Measurements from ENCODE around the gene FARP1. TPM values are rescaled to one million over a fixed set of nuclear protein-coding genes. Genes with fewer than 3 reads are reported as not detected.

Gene FARP1
- total RNA-seq, 1 donor from 2014 or later = 128 TPM

DNA sequence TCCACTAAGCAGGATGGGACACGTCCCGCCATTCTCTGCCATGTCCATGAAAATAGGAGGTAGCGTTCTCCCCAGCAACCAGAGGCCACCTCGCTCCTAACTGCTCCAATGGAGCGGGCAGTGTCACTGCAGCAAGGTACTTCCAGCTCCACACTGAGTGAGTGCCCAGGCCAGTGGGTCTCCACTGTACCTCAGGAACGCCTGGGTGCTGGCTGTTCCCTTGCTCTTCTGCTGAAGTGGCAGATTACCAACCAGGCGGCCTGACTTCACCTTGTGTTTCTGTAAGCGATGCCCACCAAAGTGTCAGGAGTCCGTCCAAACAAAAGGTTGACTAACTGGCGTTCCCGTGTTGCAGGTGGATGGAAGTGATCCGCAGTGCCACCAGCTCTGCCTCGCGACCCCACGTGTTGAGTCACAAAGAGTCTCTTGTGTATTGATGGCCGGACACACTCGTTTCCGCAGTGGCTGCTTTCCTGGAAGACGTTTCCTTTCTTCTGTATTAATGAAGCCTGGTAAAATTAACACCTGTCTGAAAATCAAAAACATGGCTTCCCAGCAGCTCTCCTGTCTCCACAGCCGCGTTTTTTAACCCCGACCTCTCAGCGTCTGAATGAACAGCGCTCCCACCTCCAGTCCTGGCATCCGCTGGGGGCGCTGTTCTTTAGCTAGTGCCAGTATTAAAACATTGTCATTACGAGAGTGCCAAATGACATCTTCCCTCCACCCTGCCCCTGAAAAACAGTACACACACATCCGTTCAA, 305.2 kb downstream of the FARP1 start:
- peaks cover 22% of the 10 kb centered on the region for H3K36me3 Mint-ChIP-seq (ENCODE audit: low read depth, unreplicated experiment)
- no peaks in the 10 kb centered on the region for H3K9me3 Mint-ChIP-seq (ENCODE audit: unreplicated experiment)
- peak; percentile 12 for DNase-seq (ENCODE audit: low read depth)
- H3K4me3 ChIP-seq (ENCODE audit: insufficient read depth, low read depth, low read length) = no peak overlapping the region
- no peaks in the 10 kb centered on the region for H3K79me2 ChIP-seq (ENCODE audit: insufficient read depth, low read length)
- H3K27me3 Mint-ChIP-seq (ENCODE audit: low read depth, unreplicated experiment) = no peaks in the 10 kb centered on the region
- H3K36me3 ChIP-seq (ENCODE audit: insufficient read depth, low read length) = peaks cover 20% of the 10 kb centered on the region
- H3K27me3 ChIP-seq (ENCODE audit: insufficient read depth, low read length) = no peaks in the 10 kb centered on the region
- peaks cover 46% of the 10 kb centered on the region for H4K20me1 ChIP-seq (ENCODE audit: insufficient read depth, low read length)
- H3K27ac Mint-ChIP-seq (ENCODE audit: unreplicated experiment) = no peak overlapping the region
- no peak overlapping the region for H3K27ac ChIP-seq (ENCODE audit: low read depth, low read length)
- H3K4me1 Mint-ChIP-seq (ENCODE audit: low read depth, unreplicated experiment) = peaks cover 41% of the 10 kb centered on the region
- no peak overlapping the region for H3K4me2 ChIP-seq (ENCODE audit: low read length)
- no peak overlapping the region for H2AFZ ChIP-seq (ENCODE audit: low read depth, low read length)
- TF ChIP-seq EZH2 (IDR thresholded peaks at IDR 0.05; ENCODE audit: insufficient read depth, low read length) = no peak
- TF ChIP-seq, protein P1, sequence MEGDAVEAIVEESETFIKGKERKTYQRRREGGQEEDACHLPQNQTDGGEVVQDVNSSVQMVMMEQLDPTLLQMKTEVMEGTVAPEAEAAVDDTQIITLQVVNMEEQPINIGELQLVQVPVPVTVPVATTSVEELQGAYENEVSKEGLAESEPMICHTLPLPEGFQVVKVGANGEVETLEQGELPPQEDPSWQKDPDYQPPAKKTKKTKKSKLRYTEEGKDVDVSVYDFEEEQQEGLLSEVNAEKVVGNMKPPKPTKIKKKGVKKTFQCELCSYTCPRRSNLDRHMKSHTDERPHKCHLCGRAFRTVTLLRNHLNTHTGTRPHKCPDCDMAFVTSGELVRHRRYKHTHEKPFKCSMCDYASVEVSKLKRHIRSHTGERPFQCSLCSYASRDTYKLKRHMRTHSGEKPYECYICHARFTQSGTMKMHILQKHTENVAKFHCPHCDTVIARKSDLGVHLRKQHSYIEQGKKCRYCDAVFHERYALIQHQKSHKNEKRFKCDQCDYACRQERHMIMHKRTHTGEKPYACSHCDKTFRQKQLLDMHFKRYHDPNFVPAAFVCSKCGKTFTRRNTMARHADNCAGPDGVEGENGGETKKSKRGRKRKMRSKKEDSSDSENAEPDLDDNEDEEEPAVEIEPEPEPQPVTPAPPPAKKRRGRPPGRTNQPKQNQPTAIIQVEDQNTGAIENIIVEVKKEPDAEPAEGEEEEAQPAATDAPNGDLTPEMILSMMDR (IDR thresholded peaks at IDR 0.05; ENCODE audit: insufficient read depth, low read depth, low read length) = peak; percentile 59
- H3K9ac ChIP-seq (ENCODE audit: low read length) = no peak overlapping the region
- H3K4me1 ChIP-seq (ENCODE audit: insufficient read depth, low read length) = peaks cover 31% of the 10 kb centered on the region
- no peak overlapping the region for H3K4me3 Mint-ChIP-seq (ENCODE audit: unreplicated experiment)
- no peak for FAIRE-seq
- no peaks in the 10 kb centered on the region for H3K9me3 ChIP-seq (ENCODE audit: insufficient read depth, low read depth, low read length)

DNA sequence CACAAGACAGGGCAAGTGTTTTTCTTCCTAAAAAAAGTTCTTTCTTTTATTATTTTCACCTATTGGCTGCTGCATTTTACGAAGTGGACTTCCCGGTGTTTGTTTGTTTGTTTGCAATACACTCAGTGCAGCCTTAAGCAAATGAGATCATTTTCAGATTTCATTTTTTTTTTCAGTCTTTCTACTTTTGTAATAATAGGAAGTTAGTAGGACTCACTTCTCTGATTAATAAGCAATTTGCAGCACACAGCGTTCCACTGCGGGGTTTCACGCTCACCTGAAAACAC, 305.7 kb downstream of the FARP1 start:
- no peak overlapping the region for H2AFZ ChIP-seq (ENCODE audit: low read depth, low read length)
- peaks cover 36% of the 10 kb centered on the region for H3K4me1 Mint-ChIP-seq (ENCODE audit: low read depth, unreplicated experiment)
- peaks cover 29% of the 10 kb centered on the region for H3K4me1 ChIP-seq (ENCODE audit: insufficient read depth, low read length)
- no peak overlapping the region for H3K27ac ChIP-seq (ENCODE audit: low read depth, low read length)
- H3K27me3 Mint-ChIP-seq (ENCODE audit: low read depth, unreplicated experiment) = no peaks in the 10 kb centered on the region
- no peaks in the 10 kb centered on the region for H3K79me2 ChIP-seq (ENCODE audit: insufficient read depth, low read length)
- H4K20me1 ChIP-seq (ENCODE audit: insufficient read depth, low read length) = peaks cover 46% of the 10 kb centered on the region
- H3K9me3 Mint-ChIP-seq (ENCODE audit: unreplicated experiment) = no peaks in the 10 kb centered on the region
- no peak for DNase-seq (ENCODE audit: low read depth)
- H3K27ac Mint-ChIP-seq (ENCODE audit: unreplicated experiment) = no peak overlapping the region
- no peak for TF ChIP-seq EZH2 (IDR thresholded peaks at IDR 0.05; ENCODE audit: insufficient read depth, low read length)
- TF ChIP-seq, protein P1 (IDR thresholded peaks at IDR 0.05; ENCODE audit: insufficient read depth, low read depth, low read length) = no peak
- FAIRE-seq = no peak
- no peaks in the 10 kb centered on the region for H3K9me3 ChIP-seq (ENCODE audit: insufficient read depth, low read depth, low read length)
- no peak overlapping the region for H3K4me2 ChIP-seq (ENCODE audit: low read length)
- H3K27me3 ChIP-seq (ENCODE audit: insufficient read depth, low read length) = no peaks in the 10 kb centered on the region
- peaks cover 20% of the 10 kb centered on the region for H3K36me3 ChIP-seq (ENCODE audit: insufficient read depth, low read length)
- no peak overlapping the region for H3K4me3 Mint-ChIP-seq (ENCODE audit: unreplicated experiment)
- peaks cover 22% of the 10 kb centered on the region for H3K36me3 Mint-ChIP-seq (ENCODE audit: low read depth, unreplicated experiment)
- H3K9ac ChIP-seq (ENCODE audit: low read length) = no peak overlapping the region
- H3K4me3 ChIP-seq (ENCODE audit: insufficient read depth, low read depth, low read length) = no peak overlapping the region

- no peak for DNase-seq (ENCODE audit: low read depth)
- Histone ChIP-seq H2AFZ (ENCODE audit: low read depth, low read length) (no peak overlapping the region), H3K9me3 (ENCODE audit: insufficient read depth, low read depth, low read length) (no peaks in the 10 kb centered on the region), H3K36me3 (ENCODE audit: insufficient read depth, low read length) (peaks cover 20% of the 10 kb centered on the region), H3K4me2 (ENCODE audit: low read length) (no peak overlapping the region), H3K4me1 (ENCODE audit: insufficient read depth, low read length) (peaks cover 27% of the 10 kb centered on the region), H3K79me2 (ENCODE audit: insufficient read depth, low read length) (no peaks in the 10 kb centered on the region), H3K9ac (ENCODE audit: low read length) (no peak overlapping the region), H3K27me3 (ENCODE audit: insufficient read depth, low read length) (no peaks in the 10 kb centered on the region), H3K4me3 (ENCODE audit: insufficient read depth, low read depth, low read length) (no peak overlapping the region), H3K27ac (ENCODE audit: low read depth, low read length) (no peak overlapping the region), H4K20me1 (ENCODE audit: insufficient read depth, low read length) (peaks cover 50% of the 10 kb centered on the region)
- Mint-ChIP-seq H3K4me1 (ENCODE audit: low read depth, unreplicated experiment) (peaks cover 34% of the 10 kb centered on the region), H3K36me3 (ENCODE audit: low read depth, unreplicated experiment) (peaks cover 21% of the 10 kb centered on the region), H3K9me3 (ENCODE audit: unreplicated experiment) (no peaks in the 10 kb centered on the region), H3K27ac (ENCODE audit: unreplicated experiment) (no peak overlapping the region), H3K4me3 (ENCODE audit: unreplicated experiment) (no peak overlapping the region), H3K27me3 (ENCODE audit: low read depth, unreplicated experiment) (no peaks in the 10 kb centered on the region)
- TF ChIP-seq, protein P1 (IDR thresholded peaks at IDR 0.05; ENCODE audit: insufficient read depth, low read depth, low read length) = no peak
- no peak for TF ChIP-seq EZH2 (IDR thresholded peaks at IDR 0.05; ENCODE audit: insufficient read depth, low read length)
- FAIRE-seq = no peak
These were observed 306.4 kb downstream of the FARP1 start for GRCh38 chr13:98449273-98449672.

Measured in astrocyte (in vitro differentiated cells and primary cell).